Kidney epithelial cell (primary cell): ENCODE results near the gene IFIT1B. TPM values are rescaled to one million over a fixed set of nuclear protein-coding genes. Genes with fewer than 3 reads are reported as not detected.
"Not testable (repeated sequence)": the region's sequence is repeated elsewhere in the genome, so short reads cannot be mapped to it uniquely, and the experiment has no call there.

ENCODE experiments used
- DNase-seq: peaks from one replicate; pipeline ENCODE4 v3.0.0-alpha.2; 2010; ENCODE audit warnings: low read depth
- H3K27me3 ChIP-seq: 2 replicates; pipeline ENCODE4 v1.6.0; 2011; ENCODE audit warnings: low read length; ENCODE audit not compliant: control insufficient read depth, insufficient read depth
- H3K36me3 ChIP-seq: 2 replicates; pipeline ENCODE4 v1.5.1; 2011; ENCODE audit warnings: low read length; ENCODE audit not compliant: control insufficient read depth, insufficient read depth
- H3K4me3 ChIP-seq: 2 replicates; pipeline ENCODE4 v1.5.1; 2011; ENCODE audit warnings: low read depth, mild to moderate bottlenecking, control low read depth, low read length
- total RNA-seq: library from RNA; depleted of rRNA; stranded (reverse); fragments of >200 nt; gene quantifications from 2 replicates; pipeline ENCODE4 v1.2.3, GENCODE V29; 2015
- TF ChIP-seq, protein P1 (sequence below): IDR thresholded peaks from 2 replicates; pipeline ENCODE4 v1.5.1; 2011; ENCODE audit warnings: mild to moderate bottlenecking, moderate library complexity, low read length, control low read depth, inconsistent platforms; ENCODE audit not compliant: insufficient read depth, poor library complexity, severe bottlenecking

The IFIT1B gene, protein sequence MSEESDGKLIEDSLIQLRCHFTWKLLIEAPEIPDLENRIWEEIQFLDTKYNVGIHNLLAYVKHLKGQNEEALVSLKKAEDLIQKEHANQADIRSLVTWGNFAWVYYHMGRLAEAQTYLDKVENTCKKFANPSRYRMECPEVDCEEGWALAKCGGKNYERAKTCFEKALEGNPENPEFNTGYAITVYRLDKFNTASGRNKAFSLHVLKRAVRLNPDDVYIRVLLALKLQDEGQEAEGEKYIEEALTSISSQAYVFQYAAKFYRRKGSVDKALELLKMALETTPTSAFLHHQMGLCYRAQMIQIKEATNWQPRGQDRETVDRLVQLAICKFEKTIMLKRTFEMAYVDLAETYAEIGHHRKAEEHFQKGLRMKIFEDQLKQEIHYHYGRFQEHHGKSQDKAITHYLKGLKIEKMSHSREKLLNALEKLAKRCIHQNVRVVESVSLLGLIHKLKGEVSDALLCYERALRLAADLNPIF
- not detected in 2 replicates for total RNA-seq

DNA sequence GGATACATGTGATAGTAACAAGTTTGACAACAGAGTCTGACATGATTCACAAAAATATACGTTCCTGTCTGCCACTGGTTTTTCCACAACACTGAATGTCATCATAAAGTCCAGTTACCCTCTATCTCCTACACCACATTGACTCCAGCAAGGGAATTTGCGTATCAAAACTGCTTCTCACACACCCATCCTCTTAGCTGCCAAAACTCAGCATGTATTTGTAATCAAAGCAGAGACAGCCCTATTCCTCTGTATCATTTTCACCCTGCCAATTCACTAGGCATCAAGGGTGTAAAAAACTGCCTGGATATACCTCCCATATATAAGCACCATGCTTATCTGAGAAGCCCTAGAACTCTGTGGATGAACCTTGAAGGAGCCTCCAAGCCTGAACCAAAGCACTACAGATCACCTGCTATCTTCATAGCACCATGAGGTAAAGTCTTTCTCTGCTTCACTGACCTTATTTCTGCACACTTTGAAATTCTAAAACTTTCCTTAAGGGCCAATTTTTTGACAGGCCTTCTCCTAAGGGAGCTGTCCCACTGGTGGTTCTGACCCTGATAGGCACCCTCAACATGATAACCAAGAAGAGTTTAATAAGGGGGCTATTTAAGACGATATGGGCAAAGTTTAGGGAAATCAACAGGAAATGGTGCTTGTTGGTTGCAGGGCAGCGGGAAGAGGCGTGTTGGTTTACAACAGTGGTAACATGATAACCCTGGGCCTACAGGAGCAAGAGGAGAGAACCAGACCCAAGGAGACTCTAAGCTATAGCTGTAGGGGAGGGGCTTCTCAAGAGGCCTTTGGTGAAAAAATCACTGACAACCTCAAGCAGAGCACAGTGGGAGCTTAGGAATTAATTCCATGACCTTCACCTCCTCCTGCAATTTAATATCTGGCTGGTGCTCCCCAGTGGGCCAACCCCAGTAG lies at the start of gene IFIT1B:
Gene IFIT1B (plus strand): TSS at position 352 of the 933 bp plus-strand sequence. CDS start 80 bp downstream, at position 432.
- H3K27me3 ChIP-seq, result no peaks in the 10 kb centered on the region
- TF ChIP-seq, protein P1, sequence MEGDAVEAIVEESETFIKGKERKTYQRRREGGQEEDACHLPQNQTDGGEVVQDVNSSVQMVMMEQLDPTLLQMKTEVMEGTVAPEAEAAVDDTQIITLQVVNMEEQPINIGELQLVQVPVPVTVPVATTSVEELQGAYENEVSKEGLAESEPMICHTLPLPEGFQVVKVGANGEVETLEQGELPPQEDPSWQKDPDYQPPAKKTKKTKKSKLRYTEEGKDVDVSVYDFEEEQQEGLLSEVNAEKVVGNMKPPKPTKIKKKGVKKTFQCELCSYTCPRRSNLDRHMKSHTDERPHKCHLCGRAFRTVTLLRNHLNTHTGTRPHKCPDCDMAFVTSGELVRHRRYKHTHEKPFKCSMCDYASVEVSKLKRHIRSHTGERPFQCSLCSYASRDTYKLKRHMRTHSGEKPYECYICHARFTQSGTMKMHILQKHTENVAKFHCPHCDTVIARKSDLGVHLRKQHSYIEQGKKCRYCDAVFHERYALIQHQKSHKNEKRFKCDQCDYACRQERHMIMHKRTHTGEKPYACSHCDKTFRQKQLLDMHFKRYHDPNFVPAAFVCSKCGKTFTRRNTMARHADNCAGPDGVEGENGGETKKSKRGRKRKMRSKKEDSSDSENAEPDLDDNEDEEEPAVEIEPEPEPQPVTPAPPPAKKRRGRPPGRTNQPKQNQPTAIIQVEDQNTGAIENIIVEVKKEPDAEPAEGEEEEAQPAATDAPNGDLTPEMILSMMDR, result no peak
- DNase-seq, result no peak
- H3K36me3 ChIP-seq, result no peaks in the 10 kb centered on the region
- H3K4me3 ChIP-seq, result no peak within 1 kb of the TSS

DNA sequence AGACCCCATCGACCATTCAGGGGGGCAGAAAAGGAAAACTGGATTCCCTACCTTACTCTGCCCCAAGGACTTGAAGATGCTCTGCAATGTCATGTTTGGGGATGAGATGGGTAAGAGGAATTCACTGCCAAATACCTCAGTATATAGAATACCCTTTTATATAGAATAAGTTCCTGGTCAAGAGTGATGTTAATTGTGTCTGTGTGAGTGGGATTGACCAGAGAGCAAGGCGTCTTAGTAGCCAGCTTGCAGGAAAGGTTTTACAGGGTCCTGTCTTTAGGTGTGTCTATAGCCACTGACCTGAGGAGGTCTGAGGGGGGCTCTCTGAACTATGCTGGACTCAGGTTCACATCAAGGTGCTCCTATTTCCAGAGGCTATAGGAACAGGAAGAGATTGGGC lies 48.7 kb upstream of the IFIT1B start:
- no peak overlapping the region for H3K4me3 ChIP-seq
- TF ChIP-seq, protein P1, result no peak
- no peaks in the 10 kb centered on the region for H3K27me3 ChIP-seq
- H3K36me3 ChIP-seq, result no peaks in the 10 kb centered on the region
- no peak for DNase-seq

DNA sequence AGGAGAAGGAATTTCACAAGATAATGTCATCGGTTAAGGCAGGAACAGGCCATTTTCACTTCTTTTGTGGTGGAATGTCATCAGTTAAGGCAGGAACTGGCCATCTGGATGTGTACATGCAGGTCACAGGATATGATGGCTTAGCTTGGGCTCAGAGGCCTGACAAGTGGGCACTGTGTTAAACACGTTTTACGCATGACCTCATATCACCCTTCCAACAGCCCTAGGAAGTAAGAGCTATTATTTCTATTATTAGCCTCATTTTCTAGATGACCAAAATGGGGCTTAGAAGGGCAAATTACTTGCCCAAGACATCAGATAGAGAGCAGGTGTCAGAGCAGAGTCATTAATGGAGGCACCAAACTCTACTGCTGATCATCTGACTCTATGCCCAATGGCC lies 47.8 kb upstream of the IFIT1B start:
- H3K4me3 ChIP-seq, H3K36me3 ChIP-seq, DNase-seq, H3K27me3 ChIP-seq: not testable (repeated sequence)

DNA sequence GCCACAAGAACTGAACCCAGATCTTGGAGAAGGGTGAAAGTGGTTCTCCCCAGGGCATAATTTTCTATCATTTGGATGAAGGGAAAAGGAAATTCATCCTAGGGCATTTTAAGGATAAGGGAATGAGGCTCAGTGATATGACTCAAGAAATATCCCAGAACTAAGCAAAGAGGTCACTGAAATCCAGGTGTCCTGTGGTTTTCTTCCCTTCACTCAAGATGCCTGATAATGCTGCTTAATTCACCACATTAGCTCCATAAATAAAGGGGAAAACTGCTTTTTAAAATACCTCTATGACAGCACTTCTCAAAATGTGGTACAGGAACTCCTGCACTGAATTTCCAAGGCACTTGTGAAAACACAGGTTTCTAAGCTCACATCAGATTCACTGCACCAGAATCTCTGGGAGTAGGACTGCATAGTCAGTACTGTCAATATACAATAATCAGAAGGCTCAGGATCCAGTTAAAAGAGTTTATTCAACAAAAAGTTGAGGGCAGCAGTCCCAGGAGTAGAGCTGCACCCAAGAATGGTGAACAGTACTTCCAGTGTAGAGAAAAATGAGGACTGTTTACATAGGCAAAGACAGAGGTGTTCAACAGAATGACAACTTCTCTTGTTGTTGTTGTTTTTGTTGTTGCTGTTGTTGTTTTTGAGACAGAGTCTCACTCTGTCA lies 47.2 kb upstream of the IFIT1B start:
- no peak overlapping the region for H3K4me3 ChIP-seq
- no peaks in the 10 kb centered on the region for H3K36me3 ChIP-seq
- DNase-seq, result no peak
- TF ChIP-seq, protein P1, result no peak
- H3K27me3 ChIP-seq, result no peaks in the 10 kb centered on the region

DNA sequence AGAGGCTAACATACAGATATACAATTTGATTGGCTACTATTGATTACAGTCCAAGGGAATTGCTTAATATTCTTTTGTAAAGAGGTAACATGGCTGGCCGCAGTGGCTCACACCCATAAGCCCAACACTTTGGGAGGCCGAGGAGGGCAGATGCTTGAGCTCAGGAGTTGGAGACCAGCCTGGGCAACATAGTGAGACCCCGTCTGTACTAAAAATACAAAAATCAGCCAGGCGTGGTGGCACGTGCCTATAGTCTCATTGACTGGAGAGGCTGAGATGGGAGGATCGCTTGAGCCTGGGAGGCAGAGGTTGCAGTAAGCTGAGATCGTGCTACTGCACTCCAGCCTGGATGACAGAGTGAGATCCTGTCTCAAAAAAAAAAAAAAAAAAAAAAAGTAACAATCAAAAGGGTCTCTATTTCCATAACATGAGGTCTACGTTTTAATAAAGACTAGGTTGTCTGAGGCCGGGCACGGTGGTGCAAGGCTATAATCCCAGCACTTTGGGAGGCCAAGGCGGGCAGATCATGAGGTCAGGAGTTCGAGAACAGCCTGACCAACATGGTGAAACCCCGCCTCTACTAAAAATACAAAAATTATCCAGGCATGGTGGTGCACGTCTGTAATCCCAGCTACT lies 46.3 kb upstream of the IFIT1B start:
- not testable (repeated sequence) for DNase-seq, H3K27me3 ChIP-seq, H3K4me3 ChIP-seq, H3K36me3 ChIP-seq

DNA sequence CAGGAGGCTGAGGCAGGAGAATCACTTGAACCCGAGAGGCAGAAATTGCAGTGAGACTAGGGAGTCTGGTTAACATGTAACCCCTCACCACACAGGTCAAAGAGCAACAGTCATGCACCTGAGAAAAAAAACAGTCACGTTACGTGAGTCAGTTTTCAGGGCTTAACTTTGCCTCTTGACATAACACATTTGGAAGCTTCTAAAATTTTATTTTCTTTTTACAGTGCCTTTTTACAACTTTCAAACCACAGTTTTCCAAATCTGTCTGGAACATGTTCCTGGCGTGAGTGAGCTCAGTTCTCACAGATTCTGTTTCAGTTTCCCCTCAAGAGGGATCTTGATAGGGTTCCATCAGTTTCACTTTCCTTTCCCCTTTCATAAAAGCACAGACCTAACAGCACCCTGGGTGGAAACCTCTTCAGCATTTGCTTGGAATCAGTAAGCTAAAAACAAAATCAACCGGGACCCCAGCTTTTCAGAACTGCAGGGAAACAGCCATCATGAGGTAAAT lies 45.7 kb upstream of the IFIT1B start:
- TF ChIP-seq, protein P1, result no peak
- H3K36me3 ChIP-seq, result no peaks in the 10 kb centered on the region
- no peaks in the 10 kb centered on the region for H3K27me3 ChIP-seq
- peak overlapping the region; percentile 21 for H3K4me3 ChIP-seq
- no peak for DNase-seq
